H9 (cell line): ENCODE measurements around the gene FAT3. TPM values are rescaled to one million over a fixed set of nuclear protein-coding genes. Genes with fewer than 3 reads are reported as not detected.

Experiments used
- DNase-seq: peaks from one replicate; pipeline ENCODE4 v3.0.0-alpha.2; 2017
- H2AFZ ChIP-seq: one replicate; pipeline ENCODE4 v1.6.1; 2013; ENCODE audit warnings: mild to moderate bottlenecking, low read length, control low read depth, moderate library complexity
- H2AK5ac ChIP-seq: 2 replicates; pipeline ENCODE4 v1.6.1; 2013; ENCODE audit warnings: low read length, control low read depth, mixed read lengths; ENCODE audit not compliant: insufficient read length
- H2BK120ac ChIP-seq: one replicate; pipeline ENCODE4 v1.6.1; 2013; ENCODE audit warnings: low read depth, mild to moderate bottlenecking, low read length, control low read depth, inconsistent platforms; ENCODE audit not compliant: poor library complexity, severe bottlenecking
- H2BK12ac ChIP-seq: 2 replicates; pipeline ENCODE4 v1.6.1; 2013; ENCODE audit warnings: low read length, control low read depth, mixed read lengths, low read depth; ENCODE audit not compliant: insufficient read length
- H2BK15ac ChIP-seq: 2 replicates; pipeline ENCODE4 v1.6.1; 2013; ENCODE audit warnings: low read depth, low read length, control low read depth
- H2BK20ac ChIP-seq: one replicate; pipeline ENCODE4 v1.6.1; 2013; ENCODE audit warnings: low read depth, mild to moderate bottlenecking, low read length, control low read depth, inconsistent platforms; ENCODE audit not compliant: poor library complexity, severe bottlenecking
- H2BK5ac ChIP-seq: 2 replicates; pipeline ENCODE4 v1.6.1; 2013; ENCODE audit warnings: low read length, control low read depth, mixed read lengths; ENCODE audit not compliant: insufficient read length
- H3K14ac ChIP-seq: 2 replicates; pipeline ENCODE4 v1.6.1; 2013; ENCODE audit warnings: low read length, control low read depth; ENCODE audit not compliant: insufficient read depth
- H3K18ac ChIP-seq: 2 replicates; pipeline ENCODE4 v1.6.1; 2013; ENCODE audit warnings: low read depth, mild to moderate bottlenecking, mixed read lengths, low read length, control low read depth; ENCODE audit not compliant: insufficient read length
- H3K23ac ChIP-seq: 2 replicates; pipeline ENCODE4 v1.6.1; 2013; ENCODE audit warnings: low read length, control low read depth, mixed read lengths, low read depth; ENCODE audit not compliant: insufficient read length
- H3K23me2 ChIP-seq: 2 replicates; pipeline ENCODE4 v1.6.1; 2013; ENCODE audit warnings: low read depth, mild to moderate bottlenecking, mixed read lengths, low read length, control low read depth; ENCODE audit not compliant: insufficient read length, poor library complexity, severe bottlenecking
- H3K27ac ChIP-seq: 2 replicates; pipeline ENCODE4 v1.5.1; 2013; ENCODE audit warnings: low read length, control low read depth, mixed read lengths, low read depth; ENCODE audit not compliant: insufficient read length
- H3K27me3 ChIP-seq: 2 replicates; pipeline ENCODE4 v1.6.1; 2013; ENCODE audit warnings: low read length, control low read depth, inconsistent platforms; ENCODE audit not compliant: insufficient read depth
- H3K4ac ChIP-seq: 2 replicates; pipeline ENCODE4 v1.6.1; 2013; ENCODE audit warnings: low read depth, mild to moderate bottlenecking, control low read depth, inconsistent platforms, low read length, moderate library complexity
- H3K4me1 ChIP-seq: 2 replicates; pipeline ENCODE4 v1.6.1; 2013; ENCODE audit warnings: low read length, control low read depth, inconsistent platforms; ENCODE audit not compliant: insufficient read depth
- H3K4me2 ChIP-seq: 2 replicates; pipeline ENCODE4 v1.6.1; 2013; ENCODE audit warnings: low read length, control low read depth, mixed read lengths; ENCODE audit not compliant: insufficient read length, insufficient read depth
- H3K56ac ChIP-seq: 2 replicates; pipeline ENCODE4 v1.6.1; 2013; ENCODE audit warnings: low read depth, mild to moderate bottlenecking, mixed read lengths, low read length, control low read depth; ENCODE audit not compliant: insufficient read length
- H3K79me1 ChIP-seq: 2 replicates; pipeline ENCODE4 v1.6.1; 2013; ENCODE audit warnings: low read depth, mild to moderate bottlenecking, moderate library complexity, low read length, control low read depth, inconsistent platforms; ENCODE audit not compliant: insufficient read depth, poor library complexity, severe bottlenecking
- H3K79me2 ChIP-seq: 2 replicates; pipeline ENCODE4 v1.6.1; 2013; ENCODE audit warnings: low read length, control low read depth, inconsistent platforms; ENCODE audit not compliant: insufficient read depth
- H3K9ac ChIP-seq: 2 replicates; pipeline ENCODE4 v1.6.1; 2013; ENCODE audit warnings: low read length, control low read depth, mixed read lengths; ENCODE audit not compliant: insufficient read length; ENCODE audit errors: extremely low read depth
- H3K9me3 ChIP-seq: one replicate; pipeline ENCODE4 v1.6.1; 2013; ENCODE audit warnings: low read depth, low read length, inconsistent platforms; ENCODE audit not compliant: control insufficient read depth
- H3T11ph ChIP-seq: one replicate; pipeline ENCODE4 v1.6.1; 2013; ENCODE audit warnings: mild to moderate bottlenecking, low read length, control low read depth, inconsistent platforms
- H4K20me1 ChIP-seq: one replicate; pipeline ENCODE4 v1.6.1; 2013; ENCODE audit not compliant: control insufficient read depth, insufficient read length, insufficient read depth
- H4K5ac ChIP-seq: 2 replicates; pipeline ENCODE4 v1.6.1; 2013; ENCODE audit warnings: low read depth, mild to moderate bottlenecking, mixed read lengths, low read length, control low read depth; ENCODE audit not compliant: insufficient read length
- H4K8ac ChIP-seq: replicated peaks from 2 replicates; pipeline ENCODE4 v1.6.1; 2013; ENCODE audit warnings: low read length, control low read depth, mixed read lengths, low read depth; ENCODE audit not compliant: insufficient read length
- H4K91ac ChIP-seq: 2 replicates; pipeline ENCODE4 v1.6.1; 2013; ENCODE audit warnings: low read depth, mild to moderate bottlenecking, moderate library complexity, mixed read lengths, low read length, control low read depth; ENCODE audit not compliant: insufficient read length
- H3K27ac Mint-ChIP-seq, 3 experiments: 2 replicates in 2 of 3; 3 replicates in 1 of 3; pipeline ENCODE4 v1.8.0; 2020 to 2021; ENCODE audit warnings: mixed read lengths in 3 of 3, mild to moderate bottlenecking in 1 of 3, moderate library complexity in 1 of 3
- H3K27me3 Mint-ChIP-seq: 2 replicates; pipeline ENCODE4 v1.8.0; 2021; ENCODE audit warnings: low read depth, mild to moderate bottlenecking, moderate library complexity, mixed read lengths
- H3K36me3 Mint-ChIP-seq, 3 experiments: 2 replicates in 2 of 3; 3 replicates in 1 of 3; pipeline ENCODE4 v1.8.0; 2020 to 2021; ENCODE audit warnings: low read depth in 3 of 3, mixed read lengths in 3 of 3; ENCODE audit not compliant: insufficient read depth in 1 of 3
- H3K4me1 Mint-ChIP-seq, 2 experiments: 2 replicates each; pipeline ENCODE4 v1.8.0; 2020; ENCODE audit warnings: mixed read lengths in 2 of 2
- H3K4me3 Mint-ChIP-seq, 2 experiments: 2 replicates in 1 of 2; 3 replicates in 1 of 2; pipeline ENCODE4 v1.8.0; 2020 to 2021; ENCODE audit warnings: mild to moderate bottlenecking in 2 of 2, mixed read lengths in 2 of 2, moderate library complexity in 1 of 2
- H3K9me3 Mint-ChIP-seq, 2 experiments: 2 replicates in 1 of 2; 3 replicates in 1 of 2; pipeline ENCODE4 v1.8.0; 2020; ENCODE audit warnings: mild to moderate bottlenecking in 2 of 2, mixed read lengths in 2 of 2, moderate library complexity in 1 of 2
- WGBS: extraction: QIAGEN DNeasy Blood & Tissue Kit; methylation state at CpG from one replicate; pipeline ENCODE4 v1.1.7; 2013; ENCODE audit warnings: missing lambda C conversion rate, low lambda C conversion rate, mixed read lengths; ENCODE audit not compliant: insufficient read length; ENCODE audit errors: extremely low coverage; 5-methylcytosine and 5-hydroxymethylcytosine counted together
- total RNA-seq: library from RNA; stranded (reverse); gene quantifications from 2 replicates; pipeline ENCODE4 v1.2.1, GENCODE V29; 2021
- TF ChIP-seq, protein P1 (sequence below): fragments of 200-600 bp; sonication (generic); conservative IDR thresholded peaks from 3 replicates; pipeline ENCODE4 v1.8.0; 2021; ENCODE audit warnings: antibody characterized with exemption, mild to moderate bottlenecking

Gene FAT3
- total RNA-seq, 1 experiment from 2014 or later = 19.1 TPM

DNA sequence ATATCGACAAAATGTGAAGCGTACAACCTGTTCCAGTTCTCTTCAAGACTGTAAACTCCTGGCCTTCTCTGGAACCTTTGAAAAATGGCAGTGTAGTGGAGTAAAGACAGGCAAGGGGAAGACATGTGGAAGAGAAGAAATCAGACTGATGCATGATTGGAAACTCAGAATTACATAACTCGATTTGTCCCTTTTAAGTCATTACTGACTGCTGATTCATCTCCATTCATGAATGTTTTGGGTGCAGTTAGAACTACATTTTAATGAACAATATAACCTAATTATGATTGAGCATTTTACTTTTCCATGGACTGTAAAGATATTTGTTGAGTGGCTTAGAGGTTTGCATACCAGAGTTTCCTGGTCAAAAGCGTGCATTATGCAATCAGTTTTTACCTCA lies 32.9 kb downstream of the FAT3 start:
- no peak overlapping the region for H3K4me2 ChIP-seq
- no peaks in the 10 kb centered on the region for H3K9me3 ChIP-seq
- H3K4me1 ChIP-seq = peaks cover 25% of the 10 kb centered on the region; the same call in 1 of the 2 replicates
- no peak overlapping the region for H3K23ac ChIP-seq
- H3K27me3 ChIP-seq = no peaks in the 10 kb centered on the region
- no peak overlapping the region for H3K18ac ChIP-seq
- H2BK20ac ChIP-seq = no peak overlapping the region
- Mint-ChIP-seq H3K4me1 (peaks cover 18 to 33% of the 10 kb centered on the region in 2 experiments), H3K9me3 (no peaks in the 10 kb centered on the region), H3K27me3 (no peaks in the 10 kb centered on the region), H3K4me3 (no peak overlapping the region), H3K36me3 (peaks cover 0 to 3% (median 0%) of the 10 kb centered on the region in 3 experiments; a peak in 1 of 7 replicates), H3K27ac (no peak overlapping the region)
- TF ChIP-seq, protein P1, sequence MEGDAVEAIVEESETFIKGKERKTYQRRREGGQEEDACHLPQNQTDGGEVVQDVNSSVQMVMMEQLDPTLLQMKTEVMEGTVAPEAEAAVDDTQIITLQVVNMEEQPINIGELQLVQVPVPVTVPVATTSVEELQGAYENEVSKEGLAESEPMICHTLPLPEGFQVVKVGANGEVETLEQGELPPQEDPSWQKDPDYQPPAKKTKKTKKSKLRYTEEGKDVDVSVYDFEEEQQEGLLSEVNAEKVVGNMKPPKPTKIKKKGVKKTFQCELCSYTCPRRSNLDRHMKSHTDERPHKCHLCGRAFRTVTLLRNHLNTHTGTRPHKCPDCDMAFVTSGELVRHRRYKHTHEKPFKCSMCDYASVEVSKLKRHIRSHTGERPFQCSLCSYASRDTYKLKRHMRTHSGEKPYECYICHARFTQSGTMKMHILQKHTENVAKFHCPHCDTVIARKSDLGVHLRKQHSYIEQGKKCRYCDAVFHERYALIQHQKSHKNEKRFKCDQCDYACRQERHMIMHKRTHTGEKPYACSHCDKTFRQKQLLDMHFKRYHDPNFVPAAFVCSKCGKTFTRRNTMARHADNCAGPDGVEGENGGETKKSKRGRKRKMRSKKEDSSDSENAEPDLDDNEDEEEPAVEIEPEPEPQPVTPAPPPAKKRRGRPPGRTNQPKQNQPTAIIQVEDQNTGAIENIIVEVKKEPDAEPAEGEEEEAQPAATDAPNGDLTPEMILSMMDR = no peak
- H3K14ac ChIP-seq = no peak overlapping the region
- no peak overlapping the region for H3K4ac ChIP-seq
- H4K8ac ChIP-seq = no peak overlapping the region
- H3K56ac ChIP-seq = no peak overlapping the region
- H3T11ph ChIP-seq = no peak overlapping the region
- H4K20me1 ChIP-seq = no peaks in the 10 kb centered on the region
- no peak overlapping the region for H2BK120ac ChIP-seq
- no peaks in the 10 kb centered on the region for H3K23me2 ChIP-seq
- no peak overlapping the region for H3K27ac ChIP-seq
- peaks cover 3% of the 10 kb centered on the region for H3K79me1 ChIP-seq
- H4K91ac ChIP-seq = no peak overlapping the region
- no peak overlapping the region for H2BK5ac ChIP-seq
- H2AK5ac ChIP-seq = no peak overlapping the region
- DNase-seq = no peak
- no peak overlapping the region for H2BK15ac ChIP-seq
- no peak overlapping the region for H2AFZ ChIP-seq
- peaks cover 22% of the 10 kb centered on the region; the same call in 1 of the 2 replicates for H3K79me2 ChIP-seq
- H3K9ac ChIP-seq = no peak overlapping the region
- WGBS = no CpG with 5 or more reads among the region's 4 CpGs
- no peak overlapping the region for H4K5ac ChIP-seq
- H2BK12ac ChIP-seq = no peak overlapping the region
